Left colon (tissue), 2 donors: ENCODE data around the gene CYP4F22. TPM values are rescaled to one million over a fixed set of nuclear protein-coding genes. Genes with fewer than 3 reads are reported as not detected.
"Not testable (repeated sequence)": the region's sequence is repeated elsewhere in the genome, so short reads cannot be mapped to it uniquely, and the experiment has no call there.

Experiments
- ATAC-seq: fragments of 200-7000 bp; cut with Tn5 transposase; one replicate; pipeline ENCODE4 v1.9.1; 2020; ENCODE audit warnings: mild to moderate bottlenecking, moderate library complexity
- DNase-seq, 2 donors: peaks; one replicate each; pipeline ENCODE4 v3.0.0-alpha.2; 2020
- intact Hi-C, 2 donors: fragments of 100-400 bp; cut with DNase I in 1 of 2; cut with micrococcal nuclease in 1 of 2; formaldehyde crosslinking; loops; one replicate each; pipeline versions ENCODE4 v1.11.2 to v1.14.0; 2022; cut with DNase I, micrococcal nuclease
- total RNA-seq, 2 donors: library from RNA; stranded (reverse); fragmentation: NEBNext Ultra II Directional; extraction: Animal tissue kit (Norgen Biotek cat#: 25700); gene quantifications; one replicate each; pipeline ENCODE4 v1.2.1, GENCODE V29; 2021
- donor health status: DM: no; HTN: no; CAD: no.
- donor health status: DM: yes; HTN: yes; CAD: no.

The CYP4F22 gene
- total RNA-seq, 2 donors from 2014 or later = not detected

DNA sequence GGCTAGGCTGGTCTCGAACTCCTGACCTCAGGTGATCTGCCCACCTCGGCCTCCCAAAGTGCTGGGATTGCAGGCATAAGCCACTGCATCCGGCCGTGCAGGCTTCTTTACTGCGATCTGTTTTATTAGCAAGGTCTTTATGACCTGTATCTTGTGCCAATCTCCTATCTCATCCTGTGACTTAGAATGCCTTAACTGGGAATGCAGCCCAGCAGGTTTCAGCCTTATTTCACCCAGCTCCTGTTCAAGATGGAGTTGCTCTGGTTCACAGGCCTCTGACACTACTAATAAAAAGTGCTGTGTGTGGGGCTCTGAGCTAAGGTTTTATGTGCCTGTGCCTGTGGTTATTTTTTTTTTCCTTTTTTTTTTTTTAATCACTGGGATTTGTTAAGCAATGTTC, 22.6 kb upstream of the CYP4F22 start:
- intact Hi-C loops, DNase-seq, ATAC-seq: not testable (repeated sequence)

DNA sequence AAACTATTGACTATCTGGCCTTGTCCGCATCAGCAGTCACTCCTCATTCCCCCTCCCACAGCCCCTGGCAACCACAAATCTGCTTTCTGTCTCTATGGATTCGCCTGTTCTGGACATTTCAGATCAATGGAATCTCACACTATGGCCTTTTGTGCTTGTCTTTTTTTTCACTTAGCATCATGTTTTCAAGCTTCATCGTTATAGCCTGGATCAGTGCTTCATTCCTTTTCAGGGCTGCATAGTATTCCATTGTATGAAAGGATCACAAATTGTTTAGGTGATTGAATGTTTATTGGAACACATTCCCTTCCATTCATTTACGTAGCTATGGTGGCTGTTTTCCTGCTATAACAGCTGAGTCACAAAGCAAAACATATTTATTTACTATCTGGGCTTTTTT, 21.3 kb upstream of the CYP4F22 start:
- DNase-seq = no peak
- ATAC-seq = no peak
- intact Hi-C loops = no loop called here

- no peak for ATAC-seq
Measured at GRCh38 chr19:15488489-15489226, 19.7 kb upstream of the CYP4F22 start.

GRCh38 chr19:15495151-15495550, 13.2 kb upstream of the CYP4F22 start:
- DNase-seq = no peak
- intact Hi-C loops = no loop called here
- ATAC-seq = no peak

More at GRCh38 chr19:15488489-15489226, 19.7 kb upstream of the CYP4F22 start:
- no peak for DNase-seq
- intact Hi-C loops = no loop called here

GRCh38 chr19:15498156-15498858, 10.0 kb upstream of the CYP4F22 start:
- no peak for DNase-seq
- intact Hi-C loops = no loop called here
- ATAC-seq = no peak

DNA sequence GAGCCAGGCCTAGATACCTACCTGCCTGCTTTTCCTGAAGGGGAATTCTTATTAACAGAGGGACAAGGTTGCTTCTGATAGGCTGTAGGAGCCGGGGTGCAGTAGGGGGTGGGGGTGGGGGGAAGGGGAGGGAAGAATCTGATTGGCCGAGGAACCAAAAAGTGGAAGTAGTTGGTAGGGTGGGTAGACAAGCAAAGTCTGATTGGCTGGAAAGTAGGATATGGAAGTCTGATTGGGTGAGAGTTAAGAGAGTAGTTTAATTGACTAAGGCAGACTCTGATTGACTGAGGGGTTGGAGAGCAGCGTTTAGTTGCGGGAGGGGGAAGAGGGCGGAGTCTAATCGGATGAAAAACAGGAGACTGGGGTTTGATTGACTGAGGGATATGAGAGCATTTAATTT, 9.4 kb upstream of the CYP4F22 start:
- intact Hi-C loops = no loop called here
- DNase-seq = no peak
- ATAC-seq = no peak

GRCh38 chr19:15501596-15501995, 6.7 kb upstream of the CYP4F22 start:
- DNase-seq (no peak), ATAC-seq (no peak)
- intact Hi-C loops = no loop called here

DNA sequence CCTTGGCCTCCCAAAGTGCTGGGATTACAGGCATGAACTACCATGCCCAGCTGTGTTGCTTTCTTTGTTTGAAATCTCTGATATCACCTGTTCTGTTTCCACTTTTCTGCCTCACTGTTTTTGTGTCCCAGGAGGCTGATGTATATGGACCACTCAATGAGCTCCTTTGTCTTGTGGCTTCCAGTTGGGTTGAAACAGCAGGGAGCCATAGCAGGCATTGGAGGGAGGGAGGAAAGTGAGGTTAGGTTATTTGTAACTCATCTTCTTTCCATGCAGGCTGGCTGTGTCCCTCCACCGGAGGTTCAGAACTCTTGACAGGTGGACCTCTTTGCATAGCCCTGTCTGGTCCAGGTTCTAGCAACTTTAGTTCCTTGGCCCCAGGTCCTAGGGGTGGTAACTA, 6.1 kb upstream of the CYP4F22 start:
- no peak for DNase-seq
- ATAC-seq = no peak

GRCh38 chr19:15506074-15506571, 2.2 kb upstream of the CYP4F22 start:
- DNase-seq = no peak
- ATAC-seq = no peak
- intact Hi-C loops = no loop called here

More for the DNA sequence above, 6.1 kb upstream of the CYP4F22 start:
- intact Hi-C loops = no loop called here

GRCh38 chr19:15507068-15508034, 974 bp upstream of the CYP4F22 start:
- intact Hi-C loops = no loop called here
- ATAC-seq = no peak

GRCh38 chr19:15511671-15512424, 3.5 kb downstream of the CYP4F22 start:
- ATAC-seq (no peak), DNase-seq (no peak)
- intact Hi-C loops = no loop called here

More at GRCh38 chr19:15507068-15508034, 974 bp upstream of the CYP4F22 start:
- DNase-seq = no peak

DNA sequence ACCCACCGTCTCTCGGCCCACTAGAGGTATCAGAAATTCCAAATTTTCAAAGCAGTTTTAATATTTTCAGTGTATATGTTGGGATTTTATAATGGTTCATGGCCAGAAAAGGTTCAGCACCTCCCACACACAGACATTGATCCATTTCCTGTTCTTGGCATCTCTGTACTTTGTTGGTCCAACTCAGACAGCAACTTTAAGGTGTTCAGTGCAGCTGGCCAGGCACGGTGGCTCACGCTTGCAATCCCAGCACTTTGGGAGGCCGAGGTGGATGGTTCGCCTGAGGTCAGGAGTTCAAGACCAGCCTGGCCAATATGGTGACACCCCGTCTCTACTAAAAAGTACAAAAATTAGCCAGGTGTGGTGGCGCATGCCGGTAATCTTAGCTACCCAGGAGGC, 6.9 kb downstream of the CYP4F22 start:
- ATAC-seq, intact Hi-C loops, DNase-seq: not testable (repeated sequence)

- intact Hi-C loops = no loop called here
- DNase-seq = no peak
- ATAC-seq = no peak
Measured at GRCh38 chr19:15516363-15516762, 8.0 kb downstream of the CYP4F22 start.

DNA sequence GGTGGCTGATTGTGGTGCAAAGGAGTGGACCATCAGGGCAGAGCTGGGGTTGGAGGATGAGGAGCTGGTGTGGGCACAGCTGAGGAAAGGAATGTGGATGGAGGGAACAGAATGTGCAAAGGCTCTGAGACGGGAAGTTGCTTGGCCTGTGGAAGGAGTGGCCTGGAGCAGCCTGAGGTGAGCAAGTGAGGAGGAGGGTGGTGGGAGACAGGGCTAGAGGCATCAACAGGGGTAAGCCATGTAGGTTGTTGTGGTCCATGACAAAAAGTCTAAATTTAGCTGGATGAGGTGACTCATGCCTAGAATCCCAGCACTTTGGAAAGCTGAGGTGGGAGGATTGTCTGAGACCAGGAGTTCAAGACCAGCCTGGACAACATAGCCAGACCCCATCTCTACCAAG, 9.5 kb downstream of the CYP4F22 start:
- no peak for ATAC-seq
- no peak for DNase-seq
- intact Hi-C loops = no loop called here

DNA sequence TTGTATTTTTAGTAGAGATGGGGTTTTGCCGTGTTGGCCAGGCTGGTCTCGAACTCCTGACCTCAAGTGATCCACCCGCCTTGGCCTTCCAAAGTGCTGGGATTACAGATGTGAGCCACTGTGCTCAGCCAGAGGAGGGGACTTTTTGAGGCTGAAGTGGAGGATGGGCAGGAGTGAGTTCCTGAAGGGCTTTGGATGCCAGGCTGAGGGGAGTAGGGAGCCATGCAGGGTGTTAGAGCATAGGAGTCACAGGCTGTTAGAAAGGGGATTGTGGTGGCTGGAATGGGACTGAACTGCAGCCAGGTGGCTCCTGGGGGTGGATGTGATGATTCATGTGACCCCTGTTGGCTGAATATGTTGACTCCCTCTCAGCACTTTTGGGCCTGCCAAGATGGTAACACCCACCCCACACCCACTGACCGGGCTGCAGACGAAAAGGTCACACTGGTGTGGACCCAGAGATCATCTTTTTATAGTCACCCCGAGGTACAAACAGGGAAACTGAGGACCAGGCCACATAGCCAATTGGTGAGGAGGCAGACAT, 11.2 kb downstream of the CYP4F22 start:
- ATAC-seq = no peak
- no peak for DNase-seq
- intact Hi-C loops = no loop called here

- intact Hi-C loops = no loop called here
- no peak for ATAC-seq
- no peak for DNase-seq
Measured at GRCh38 chr19:15524781-15525180, 16.5 kb downstream of the CYP4F22 start.

- intact Hi-C loops = no loop called here
- no peak for DNase-seq
- ATAC-seq = no peak
Measured at GRCh38 chr19:15525291-15525690, 17.0 kb downstream of the CYP4F22 start.

- intact Hi-C loops = no loop called here
- ATAC-seq (no peak), DNase-seq (no peak)
Measured at GRCh38 chr19:15526408-15526807, 18.1 kb downstream of the CYP4F22 start.
